Activated CD4-positive, alpha-beta T cell treated with anti-CD3 and anti-CD28 coated beads for 48 hours (primary cell): Measurements from ENCODE around the gene BANF1.
"Not testable (repeated sequence)": the region's sequence is repeated elsewhere in the genome, so short reads cannot be mapped to it uniquely, and the experiment has no call there.

Experiments
- DNase-seq: peaks from one replicate; pipeline ENCODE4 v3.0.0-alpha.2; 2020

The BANF1 gene

DNA sequence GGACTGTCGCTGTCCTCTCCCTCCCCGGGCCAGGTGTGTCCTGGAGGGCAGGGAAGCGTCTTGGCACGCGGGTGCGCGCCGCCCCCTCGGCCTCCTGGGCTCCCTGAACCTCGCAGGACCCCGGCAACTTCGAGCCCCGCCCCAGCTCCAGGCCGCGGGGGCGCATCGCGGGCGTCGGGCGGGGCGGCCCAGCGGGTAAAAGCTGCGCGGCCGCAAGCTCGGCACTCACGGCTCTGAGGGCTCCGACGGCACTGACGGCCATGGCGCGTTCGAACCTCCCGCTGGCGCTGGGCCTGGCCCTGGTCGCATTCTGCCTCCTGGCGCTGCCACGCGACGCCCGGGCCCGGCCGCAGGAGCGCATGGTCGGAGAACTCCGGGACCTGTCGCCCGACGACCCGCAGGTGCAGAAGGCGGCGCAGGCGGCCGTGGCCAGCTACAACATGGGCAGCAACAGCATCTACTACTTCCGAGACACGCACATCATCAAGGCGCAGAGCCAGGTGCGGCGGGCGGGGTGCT is 9.5 kb downstream of the BANF1 start, which contains the start of gene CST6:
CST6 (plus strand) TSS at position 224 of the 519 bp plus-strand sequence; CDS start at position 261, 37 bp downstream.
- DNase-seq: no peak

DNA sequence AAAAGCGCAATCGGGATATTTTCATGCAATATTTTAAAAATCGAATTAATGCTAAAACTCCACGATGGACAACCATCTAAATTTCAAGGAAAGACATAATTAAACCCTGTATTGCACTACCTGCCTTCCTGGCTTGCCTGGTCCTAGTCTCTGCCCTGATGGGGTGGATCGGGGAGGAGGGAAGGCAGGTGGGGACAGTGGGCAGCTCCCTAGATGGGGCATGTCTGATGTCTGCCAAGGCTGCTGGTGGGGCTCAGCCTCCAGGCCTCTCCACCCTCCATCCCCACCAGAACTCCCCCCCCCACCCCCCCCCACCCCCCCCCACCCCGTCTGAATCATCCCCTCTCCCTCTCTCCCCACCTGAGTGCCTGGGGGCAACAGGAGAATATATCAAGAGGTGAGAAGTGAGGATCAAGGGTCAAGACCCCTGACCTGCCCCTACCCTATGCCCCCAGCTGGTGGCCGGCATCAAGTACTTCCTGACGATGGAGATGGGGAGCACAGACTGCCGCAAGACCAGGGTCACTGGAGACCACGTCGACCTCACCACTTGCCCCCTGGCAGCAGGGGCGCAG is 10.2 kb downstream of the BANF1 start:
- DNase-seq: no peak

DNA sequence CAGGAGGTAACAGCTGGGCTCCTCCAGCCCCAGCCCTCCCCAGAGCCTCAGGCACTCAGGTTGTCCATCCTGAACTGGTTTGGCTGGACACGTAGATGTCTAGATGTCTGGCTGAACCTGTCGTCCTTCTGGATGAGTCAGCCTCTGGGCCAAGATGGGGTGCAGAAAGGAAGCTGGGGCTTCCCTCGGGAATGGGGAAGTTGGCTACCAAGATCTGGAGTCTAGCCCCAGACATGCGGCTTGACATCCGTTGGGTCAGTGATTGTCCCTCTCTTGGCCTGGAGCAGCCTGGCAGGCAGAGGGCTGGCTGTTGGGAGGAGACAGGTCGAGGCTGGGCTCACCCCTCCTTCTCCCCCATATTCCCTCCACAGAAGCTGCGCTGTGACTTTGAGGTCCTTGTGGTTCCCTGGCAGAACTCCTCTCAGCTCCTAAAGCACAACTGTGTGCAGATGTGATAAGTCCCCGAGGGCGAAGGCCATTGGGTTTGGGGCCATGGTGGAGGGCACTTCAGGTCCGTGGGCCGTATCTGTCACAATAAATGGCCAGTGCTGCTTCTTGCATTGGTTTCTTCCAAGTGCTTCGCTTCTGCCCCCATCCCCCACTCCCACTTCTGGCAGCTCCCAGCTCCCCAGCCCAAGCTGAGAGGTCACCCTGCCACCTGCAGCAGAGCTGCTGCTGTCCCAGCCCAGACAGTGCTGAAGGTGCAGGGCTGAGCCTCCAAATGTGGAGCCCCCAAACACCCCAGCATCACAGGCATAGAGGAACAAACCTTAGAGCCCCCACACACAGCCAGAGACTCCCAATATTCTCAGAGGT is 10.9 kb downstream of the BANF1 start:
- no peak for DNase-seq

DNA sequence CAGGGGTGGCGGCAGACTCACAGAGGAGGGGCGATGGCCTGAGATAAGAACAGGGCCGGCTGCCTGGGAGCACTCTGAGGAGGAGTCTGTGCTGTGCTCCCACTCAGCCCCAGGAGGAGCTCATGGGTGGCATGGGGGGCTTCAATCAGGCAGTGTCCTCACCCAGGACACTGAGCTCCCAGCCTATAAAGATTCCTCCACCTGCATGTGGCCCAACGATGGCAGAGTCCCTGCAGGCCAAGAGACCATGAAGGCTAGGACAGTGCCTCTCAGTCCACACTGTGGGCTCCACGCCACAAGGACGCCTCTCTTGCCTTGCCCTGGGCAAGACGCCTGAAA is 11.4 kb downstream of the BANF1 start:
- no peak for DNase-seq

DNA sequence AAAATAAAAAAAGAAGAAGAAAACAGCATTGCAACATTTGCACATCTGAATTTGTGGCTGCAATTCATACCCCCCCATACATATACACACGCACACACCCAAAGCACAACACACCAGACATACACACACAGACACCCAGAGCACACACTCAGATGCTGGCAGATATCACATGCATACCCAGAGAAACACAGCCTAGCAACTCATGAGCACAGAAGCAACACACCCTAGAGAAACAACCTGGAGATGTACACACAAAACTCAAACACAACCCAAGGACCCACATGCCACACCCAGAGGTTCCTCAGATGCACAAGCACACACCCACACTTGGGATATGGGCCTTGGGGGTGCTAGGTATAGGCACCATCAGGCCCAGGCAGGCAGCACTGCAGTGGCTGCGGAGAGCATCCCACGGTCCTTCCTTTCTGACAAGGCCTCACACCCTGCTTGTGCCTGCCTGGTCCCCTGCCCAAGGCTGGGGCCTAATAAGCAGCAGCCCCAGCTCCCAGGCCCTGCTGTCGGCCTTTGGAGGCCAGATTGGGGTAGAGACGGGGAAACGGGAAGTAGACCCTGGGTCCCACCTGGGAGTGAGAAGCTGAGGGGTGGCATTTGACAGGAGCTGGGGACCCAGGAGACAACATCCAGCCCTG is 12.6 kb downstream of the BANF1 start:
- DNase-seq: no peak

DNA sequence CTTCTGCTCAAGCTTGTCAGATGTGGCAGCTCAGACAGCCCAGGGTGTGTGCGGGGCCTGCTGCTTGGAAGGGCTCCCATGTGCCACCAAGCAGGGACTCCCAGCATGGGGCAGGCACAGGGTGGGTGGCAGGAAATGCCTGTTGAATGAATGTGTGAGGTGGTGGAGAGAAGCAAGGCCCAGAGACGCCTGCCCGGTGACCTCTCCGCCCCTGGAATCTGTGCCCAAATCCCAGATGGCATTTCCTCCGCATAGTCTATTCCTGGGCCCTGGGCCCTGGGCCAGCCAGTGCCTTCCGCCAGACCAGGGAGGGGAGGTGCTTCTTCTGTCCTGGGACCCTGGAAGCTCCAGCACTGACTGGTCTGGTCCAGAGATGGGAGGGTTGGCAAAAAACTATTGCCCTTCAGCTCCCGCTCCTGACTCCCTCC is 13.2 kb downstream of the BANF1 start:
- no peak for DNase-seq

DNA sequence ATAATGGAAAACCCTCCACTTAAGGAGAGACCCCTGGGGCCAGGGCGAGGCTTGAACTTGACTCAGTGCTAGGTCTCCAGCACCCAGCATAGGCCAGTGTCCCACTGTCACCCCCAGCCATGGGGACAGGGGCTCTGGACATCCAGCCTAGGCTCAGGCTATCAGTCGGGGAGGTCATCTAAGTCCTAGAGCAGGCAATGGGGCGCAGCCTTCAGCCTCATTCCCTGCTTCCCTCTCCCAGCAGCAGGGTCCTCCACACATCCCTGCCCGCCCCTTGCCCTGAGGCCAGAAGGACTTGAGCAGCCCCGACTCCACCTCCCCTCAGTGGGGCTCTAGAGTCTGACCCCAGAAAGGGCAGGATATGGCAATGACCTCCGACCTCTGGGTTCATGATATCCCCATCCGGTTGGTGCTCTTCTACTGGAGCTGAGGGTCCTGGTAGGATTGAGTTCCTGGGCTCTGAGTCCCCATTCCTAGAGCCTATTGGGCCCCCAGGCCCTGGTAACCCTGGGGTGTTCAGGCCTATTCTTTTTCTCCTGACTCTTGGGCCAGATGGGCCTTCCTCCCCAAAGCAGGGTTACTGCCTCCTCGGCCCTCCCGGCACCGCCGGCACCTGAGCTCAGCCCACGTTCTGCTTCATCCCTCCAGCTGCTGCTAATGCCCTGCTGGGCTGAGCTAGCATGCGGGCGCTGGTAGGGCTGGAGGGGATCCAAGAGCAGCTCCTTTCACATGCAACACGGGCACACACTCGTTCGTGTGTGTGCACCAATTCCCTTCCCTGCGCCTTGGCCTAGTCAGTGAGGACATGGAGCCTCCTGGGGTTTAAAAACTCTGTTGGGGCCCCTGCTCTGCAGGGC is 13.9 kb downstream of the BANF1 start:
- no peak for DNase-seq

DNA sequence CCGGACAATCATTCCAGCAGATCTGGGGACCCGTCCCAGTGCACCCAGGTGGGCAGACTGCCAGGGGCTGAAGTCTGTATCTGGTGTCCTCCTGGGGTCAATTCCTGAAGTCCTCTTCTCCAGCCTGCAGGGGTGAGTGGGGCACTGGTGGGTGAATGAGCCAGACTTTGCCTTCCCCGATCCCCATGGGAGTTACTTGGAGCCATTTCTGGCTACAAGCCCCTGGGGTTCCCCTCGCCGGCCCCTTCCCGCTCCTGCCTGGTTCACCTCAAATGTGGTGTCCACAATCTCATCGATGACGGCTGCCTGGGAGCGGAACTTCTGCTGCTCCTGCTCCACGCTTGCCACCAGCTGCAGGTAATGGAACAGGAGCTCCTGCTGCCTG is 14.5 kb downstream of the BANF1 start:
- no peak for DNase-seq

DNA sequence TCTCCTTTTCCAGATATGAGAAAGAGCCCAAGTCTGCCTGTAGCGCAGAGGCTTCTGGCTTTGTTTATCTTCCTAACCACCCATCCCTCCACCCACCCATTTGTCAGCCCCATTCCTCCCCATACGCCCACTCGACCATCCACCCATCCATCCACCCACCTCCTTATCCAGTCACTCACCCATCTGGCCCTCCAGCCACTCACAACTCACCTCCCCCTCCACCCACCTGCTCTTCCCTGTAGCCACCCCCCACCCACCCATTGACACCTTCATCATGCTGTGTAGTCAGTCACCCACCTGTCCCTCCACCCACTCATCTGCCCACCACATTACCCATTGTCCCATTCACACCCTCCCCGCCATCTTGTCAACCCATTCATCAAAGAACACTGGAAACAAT is 15.0 kb downstream of the BANF1 start:
- no peak for DNase-seq

DNA sequence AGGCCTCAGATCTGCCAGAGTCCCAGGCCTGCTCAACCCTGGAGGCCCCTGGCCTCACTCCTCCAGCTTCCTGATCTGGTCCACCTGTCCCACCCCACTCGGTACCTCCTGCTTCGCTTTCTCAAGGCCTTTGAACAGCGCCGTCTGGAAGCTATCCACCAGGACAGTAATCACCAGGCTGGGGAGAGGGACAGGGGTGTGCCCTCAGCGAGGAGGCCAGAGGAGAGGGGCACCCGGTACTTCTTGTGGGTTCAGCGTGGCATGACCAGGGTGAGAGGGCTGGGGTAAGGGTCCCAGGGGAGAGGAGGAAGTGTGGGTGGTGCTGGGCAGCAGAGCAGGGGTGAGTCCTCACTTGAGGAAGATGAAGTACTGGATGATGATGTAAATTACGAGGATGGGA is 17.9 kb downstream of the BANF1 start:
- no peak for DNase-seq

DNA sequence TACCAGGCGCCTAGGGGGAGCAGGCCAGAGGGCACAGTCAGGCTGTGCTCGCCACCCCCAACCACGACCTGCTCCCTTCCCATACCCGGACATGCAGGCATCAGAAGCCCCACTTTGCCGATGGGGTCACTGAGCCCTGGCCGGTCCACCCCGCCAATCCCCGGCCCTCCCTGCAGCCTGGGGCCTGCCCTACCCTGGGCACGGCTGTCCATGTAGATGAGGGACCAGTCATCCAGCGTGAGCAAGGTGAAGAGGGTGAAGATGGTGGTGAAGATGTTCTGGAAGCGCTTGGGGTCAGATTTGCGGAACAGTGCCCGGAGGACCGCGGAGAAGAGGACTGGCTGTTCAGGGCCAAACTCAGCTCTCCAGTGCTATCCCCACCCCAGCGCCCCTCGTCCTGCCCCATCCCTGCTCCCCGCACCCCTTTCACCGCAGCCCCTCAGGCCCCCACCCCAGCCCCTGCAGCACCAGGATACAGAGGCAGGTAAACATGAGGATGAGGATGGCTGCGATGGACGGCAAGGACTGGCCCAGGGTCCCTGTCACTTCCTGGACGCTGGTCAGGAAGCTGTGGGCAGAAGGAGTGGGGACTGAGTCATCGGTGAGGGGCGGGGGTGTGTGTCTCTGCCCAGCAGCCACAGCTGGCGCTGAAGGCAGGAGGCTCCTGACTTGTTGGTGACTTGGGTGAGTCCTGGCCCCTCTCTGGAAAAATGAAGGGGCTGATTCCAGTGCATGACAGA is 18.5 kb downstream of the BANF1 start:
- no peak for DNase-seq

DNA sequence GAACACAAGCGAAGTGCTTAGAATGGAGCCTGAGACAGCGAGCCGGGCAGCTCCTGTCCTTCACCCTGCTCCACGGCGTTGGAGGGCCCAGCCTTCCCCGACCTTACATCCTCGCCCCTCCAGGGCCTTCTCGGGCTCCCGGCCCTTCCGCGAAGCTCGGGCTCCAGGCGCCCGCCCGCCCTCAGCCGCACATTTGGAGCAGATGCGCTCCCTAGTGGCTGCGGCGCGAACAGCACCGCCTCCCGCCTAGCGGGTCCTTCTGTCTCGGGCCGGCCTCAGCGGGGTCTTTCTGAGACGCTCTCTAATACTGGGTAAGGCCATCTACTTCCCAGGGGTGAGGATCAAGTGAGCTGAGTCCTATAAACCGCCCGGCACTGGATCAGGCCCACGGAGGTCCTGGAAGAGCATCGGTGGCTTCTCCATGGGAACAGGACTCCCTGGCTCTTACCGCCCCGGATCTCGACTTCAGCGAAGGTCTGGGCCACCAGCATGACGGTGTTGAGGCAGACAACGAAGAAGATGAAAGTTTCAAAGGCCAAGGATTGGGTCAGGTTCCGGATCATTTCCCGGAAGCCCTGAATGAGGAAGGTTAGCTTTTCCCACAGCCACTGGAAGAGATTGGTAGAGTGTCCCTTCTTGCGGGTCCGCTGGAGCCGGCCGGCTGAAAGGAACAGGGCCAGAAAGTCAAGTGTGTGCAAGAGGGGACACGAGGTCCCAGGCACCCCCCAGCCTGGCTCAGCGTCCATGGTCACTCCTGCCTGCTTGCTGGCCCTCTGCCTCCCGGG is 20.3 kb downstream of the BANF1 start:
- peak; percentile 88 for DNase-seq

DNA sequence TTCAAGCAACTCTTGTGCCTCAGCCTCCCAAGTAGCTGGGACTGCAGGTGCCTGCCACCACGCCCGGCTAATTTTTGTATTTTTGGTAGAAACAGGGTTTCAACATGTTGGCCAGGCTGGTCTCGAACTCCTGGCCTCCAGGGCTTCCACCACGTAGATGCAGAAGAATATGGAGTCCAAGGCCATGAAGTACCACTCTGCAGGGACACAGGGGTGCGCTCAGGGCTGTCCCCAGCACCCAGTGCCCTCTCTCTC is 20.8 kb downstream of the BANF1 start:
- DNase-seq: not testable (repeated sequence)

DNA sequence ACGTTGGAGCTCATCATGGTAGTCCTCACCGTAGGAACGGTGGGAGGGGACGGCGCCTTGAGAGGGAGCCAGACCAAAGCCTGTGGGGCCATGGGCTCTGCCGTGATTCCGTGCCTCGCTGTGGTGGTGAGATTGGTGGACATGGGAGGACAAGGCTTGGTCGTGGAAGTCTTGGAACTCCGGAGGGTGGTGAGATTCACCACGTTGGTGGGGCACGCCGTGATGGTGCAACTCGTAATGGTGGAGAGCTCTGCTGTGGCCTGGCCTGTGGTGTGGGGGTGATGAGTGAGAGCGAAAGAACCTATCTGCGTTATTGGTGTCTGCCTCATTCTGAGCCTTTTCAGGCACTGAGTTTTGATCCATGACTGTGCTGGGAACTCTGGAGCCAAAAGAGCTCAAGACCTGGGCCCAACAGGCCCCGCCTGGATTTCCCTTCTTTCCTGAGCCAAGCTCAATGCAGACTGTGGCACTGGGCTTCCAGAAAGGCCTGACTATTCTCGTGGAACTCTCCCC is 23.8 kb downstream of the BANF1 start, which contains the start of gene CATSPER1:
CATSPER1 (minus strand) TSS at position 463 of the 513 bp plus-strand sequence; CDS start at position 363, 100 bp downstream.
- DNase-seq: no peak

DNA sequence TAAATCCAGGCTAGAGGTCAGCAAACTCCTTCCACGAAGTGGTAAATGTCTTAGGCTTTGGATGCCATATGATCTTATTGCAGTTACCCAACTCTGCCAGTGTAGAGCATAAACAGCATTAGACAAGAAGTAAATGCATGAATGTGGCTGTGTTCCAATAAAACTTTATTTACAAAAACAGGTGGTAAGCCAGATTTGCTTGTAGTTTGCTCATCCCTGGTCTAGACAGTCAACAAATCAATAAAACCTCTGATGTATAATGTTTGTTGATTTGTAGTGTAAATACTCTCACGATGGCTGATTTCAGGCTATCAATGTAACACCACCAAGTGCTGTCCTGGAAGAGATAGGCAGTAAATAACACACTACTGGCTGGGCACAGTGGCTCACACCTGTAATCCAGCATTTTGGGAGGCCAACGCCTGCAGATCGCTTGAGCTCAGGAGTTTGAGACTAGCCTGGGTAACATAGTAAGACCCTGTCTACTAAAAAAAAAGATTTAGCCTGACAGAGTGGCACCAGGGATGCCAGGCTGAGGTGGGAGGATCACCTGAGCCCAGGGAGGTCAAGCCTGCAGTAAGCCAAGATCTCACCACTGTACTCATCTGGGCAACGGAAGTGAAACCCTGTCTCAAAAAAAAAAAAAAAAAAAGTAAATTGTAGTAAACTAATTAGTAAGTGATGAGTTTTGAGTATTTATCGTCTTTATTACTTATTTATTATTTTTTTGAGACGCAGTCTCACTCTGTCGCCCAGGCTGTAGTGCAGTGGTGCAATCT is 30.8 kb downstream of the BANF1 start:
- DNase-seq: no peak

DNA sequence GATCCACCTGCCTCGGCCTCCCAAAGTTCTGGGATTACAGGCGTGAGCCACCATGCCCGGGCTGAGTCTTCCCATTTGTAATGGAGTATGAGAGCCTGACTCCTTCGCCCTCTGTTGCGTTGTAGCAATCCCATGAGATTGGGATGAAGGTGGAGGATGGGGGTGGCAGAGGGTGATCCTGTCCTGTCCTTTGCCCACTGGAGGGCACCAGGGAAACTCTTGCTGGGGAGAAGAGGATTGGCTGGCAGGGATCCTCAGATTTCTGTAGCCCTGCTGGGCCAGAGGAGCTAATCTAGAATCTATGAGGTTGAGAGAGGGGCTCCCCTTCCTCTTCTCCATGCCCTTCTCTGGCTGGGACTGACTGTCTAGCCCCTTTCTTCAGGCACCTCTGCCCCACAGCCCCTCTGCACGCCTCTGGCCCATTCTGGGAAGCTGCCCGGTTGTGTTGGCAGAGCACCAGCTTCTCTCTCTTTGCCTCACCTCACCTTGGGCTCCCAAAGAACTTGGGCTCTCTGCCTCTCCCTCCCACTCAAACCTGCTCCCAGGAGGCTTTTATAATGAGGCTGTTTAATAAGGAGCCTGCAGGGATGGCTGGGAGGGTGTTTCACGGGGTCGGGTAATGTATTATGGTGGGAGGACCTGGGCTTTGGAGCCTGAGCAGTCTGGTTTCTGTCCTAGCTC is 33.5 kb downstream of the BANF1 start:
- no peak for DNase-seq

DNA sequence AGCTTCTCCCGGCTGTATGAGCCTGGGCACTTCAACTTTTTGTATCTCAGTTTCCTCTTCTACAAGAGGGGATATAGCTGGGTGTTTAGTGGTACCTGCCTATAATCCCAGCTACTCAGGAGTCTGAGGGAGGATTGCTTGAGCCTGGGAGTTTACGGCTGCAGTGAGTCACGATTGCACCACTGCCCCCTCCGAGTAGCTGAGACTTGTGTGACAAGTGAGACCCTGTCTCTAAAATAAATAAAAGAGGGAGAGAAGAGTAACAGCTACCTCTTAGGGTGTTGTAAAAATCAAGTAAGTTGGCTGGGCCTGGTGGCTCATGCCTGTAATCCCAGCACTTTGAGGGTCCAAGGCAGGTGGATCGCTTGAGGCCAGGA is 34.0 kb downstream of the BANF1 start:
- no peak for DNase-seq

DNA sequence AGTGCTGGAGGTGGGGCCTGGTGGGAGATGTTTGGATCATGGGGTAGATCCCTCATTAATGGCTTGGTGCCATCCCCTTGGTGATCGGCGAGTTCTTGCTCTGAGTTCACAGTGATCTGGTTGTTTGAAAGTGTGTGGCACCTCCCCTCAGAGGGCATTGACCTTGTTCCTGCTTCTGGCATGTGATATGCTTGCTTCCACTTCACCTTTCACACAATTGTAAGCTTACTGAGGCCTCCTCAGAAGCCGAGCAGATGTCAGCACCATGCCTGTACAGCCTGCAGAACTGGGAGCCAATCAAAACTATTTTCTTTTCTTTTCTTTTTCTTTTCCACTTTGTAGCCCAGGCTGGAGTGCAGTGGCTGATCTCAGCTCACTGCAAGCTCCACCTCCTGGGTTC is 35.0 kb downstream of the BANF1 start:
- no peak for DNase-seq

DNA sequence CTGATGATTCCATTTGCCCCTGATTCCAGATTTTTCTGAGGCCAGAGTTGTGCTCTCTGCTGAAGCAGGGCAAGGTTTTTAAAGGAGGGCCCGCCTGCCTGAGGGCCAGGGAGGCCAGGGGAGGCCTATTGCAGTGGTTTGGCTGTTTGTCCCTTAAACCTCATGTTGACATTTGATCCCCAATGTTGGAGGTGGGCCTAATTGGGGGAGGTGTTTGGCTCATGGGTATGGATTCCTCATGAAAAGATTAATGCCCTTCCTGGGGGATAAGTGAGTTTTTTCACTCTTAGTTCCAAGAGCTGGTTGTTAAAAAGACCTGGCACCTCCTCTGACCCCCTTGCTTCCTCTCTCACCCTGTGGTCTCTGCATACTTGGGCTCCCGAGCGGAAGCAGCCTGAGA is 37.5 kb downstream of the BANF1 start:
- no peak for DNase-seq
